Prostate gland (tissue), 2 donors: ENCODE data around the gene DKC1. TPM values are rescaled to one million over a fixed set of nuclear protein-coding genes. Genes with fewer than 3 reads are reported as not detected.

Experiments
- DNase-seq: peaks from one replicate; pipeline ENCODE4 v3.0.0-alpha.2; 2019; ENCODE audit warnings: low spot score
- H3K27ac ChIP-seq, 2 donors: fragments of 200-600 bp; sonication (generic); 2 replicates each; pipeline ENCODE4 v1.5.1; 2017 to 2019
- H3K27me3 ChIP-seq: fragments of 200-600 bp; sonication (generic); replicated peaks from 2 replicates; pipeline ENCODE4 v1.5.1; 2019; ENCODE audit not compliant: insufficient read depth
- H3K36me3 ChIP-seq, 2 donors: fragments of 200-600 bp; sonication (generic); 1 replicate in 1 of 2; 2 replicates in 1 of 2; pipeline versions ENCODE4 v1.5.1 to v1.8.1; 2017 to 2019
- H3K4me1 ChIP-seq: fragments of 200-600 bp; sonication (generic); replicated peaks from 2 replicates; pipeline ENCODE4 v1.5.1; 2019
- H3K4me3 ChIP-seq, 2 donors: fragments of 200-600 bp; sonication (generic); 2 replicates each; pipeline ENCODE4 v1.5.1; 2017 to 2019
- H3K9me3 ChIP-seq: fragments of 200-600 bp; sonication (generic); 2 replicates; pipeline ENCODE4 v1.5.1; 2017
- CTCF ChIP-seq, 4 experiments: fragments of 200-600 bp in 2 of 4; fragments of 450-650 bp in 2 of 4; sonication (generic) in 2 of 4; IDR thresholded peaks; 1 replicate in 3 of 4; 2 replicates in 1 of 4; pipeline ENCODE4 v1.5.1; 2016 to 2019; ENCODE audit warnings: antibody characterized with exemption in 4 of 4, mild to moderate bottlenecking in 2 of 4, moderate library complexity in 2 of 4
- POLR2A ChIP-seq: fragments of 450-650 bp; IDR thresholded peaks from one replicate; pipeline ENCODE4 v1.6.1; 2016; ENCODE audit warnings: antibody characterized with exemption, mild to moderate bottlenecking
- POLR2AphosphoS5 ChIP-seq: sonication (generic); formaldehyde crosslinking; IDR thresholded peaks from one replicate; pipeline ENCODE4 v1.6.1; 2017; ENCODE audit warnings: antibody characterized with exemption
- WGBS: methylation state at CpG from one replicate; pipeline ENCODE4 v1.1.5; 2018; 5-methylcytosine and 5-hydroxymethylcytosine counted together
- intact Hi-C: fragments of 100-400 bp; cut with DNase I; formaldehyde crosslinking; loops from one replicate; pipeline ENCODE4 v1.14.2; 2022
- total RNA-seq, 2 donors: library from RNA; depleted of rRNA; stranded (reverse); fragments of >200 nt; gene quantifications; one replicate each; pipeline ENCODE4 v1.1.0, GENCODE V29; 2016

Gene DKC1
- total RNA-seq, 2 donors from 2014 or later: 22.6 to 58.2 TPM

GRCh38 chrX:154775419-154776349 lies 13.0 kb downstream of the DKC1 start:
- Histone ChIP-seq H3K27me3 (no peaks in the 10 kb centered on the region), H3K27ac (no peak overlapping the region), H3K9me3 (no peaks in the 10 kb centered on the region), H3K36me3 (no peaks in the 10 kb centered on the region), H3K4me1 (no peaks in the 10 kb centered on the region), H3K4me3 (no peak overlapping the region)
- intact Hi-C loops: no loop called here
- TF ChIP-seq POLR2A (no peak), CTCF (IDR thresholded peaks at IDR 0.05) (no peak), POLR2AphosphoS5 (no peak)
- DNase-seq: no peak
- WGBS: 83% methylated on average over 14 of the region's 15 CpGs

GRCh38 chrX:154776753-154777152 lies 14.1 kb downstream of the DKC1 start:
- WGBS: 89% methylated on average over 2 of the region's 2 CpGs
- Histone ChIP-seq H3K27me3 (no peaks in the 10 kb centered on the region), H3K27ac (no peak overlapping the region), H3K9me3 (no peaks in the 10 kb centered on the region), H3K36me3 (no peaks in the 10 kb centered on the region), H3K4me1 (no peaks in the 10 kb centered on the region), H3K4me3 (no peak overlapping the region)
- intact Hi-C loops: no loop called here
- TF ChIP-seq CTCF (IDR thresholded peaks at IDR 0.05) (no peak), POLR2AphosphoS5 (no peak), POLR2A (no peak)
- no peak for DNase-seq

GRCh38 chrX:154779261-154779660 lies 16.6 kb downstream of the DKC1 start:
- Histone ChIP-seq H3K9me3 (no peaks in the 10 kb centered on the region), H3K36me3 (no peaks in the 10 kb centered on the region), H3K4me3 (no peak overlapping the region), H3K27ac (no peak overlapping the region), H3K27me3 (no peaks in the 10 kb centered on the region), H3K4me1 (no peaks in the 10 kb centered on the region)
- 96% methylated on average over 4 of the region's 4 CpGs for WGBS
- intact Hi-C loops: no loop called here
- no peak for TF ChIP-seq POLR2A
- TF ChIP-seq POLR2AphosphoS5: no peak
- TF ChIP-seq CTCF (IDR thresholded peaks at IDR 0.05): no peak
- DNase-seq: no peak

GRCh38 chrX:154780968-154781367 lies 18.3 kb downstream of the DKC1 start:
- H3K4me1 ChIP-seq: no peaks in the 10 kb centered on the region
- no peaks in the 10 kb centered on the region for H3K27me3 ChIP-seq
- no peaks in the 10 kb centered on the region for H3K36me3 ChIP-seq
- no peak for DNase-seq
- no peak overlapping the region for H3K4me3 ChIP-seq
- WGBS: 91% methylated on average over 9 of the region's 9 CpGs
- H3K9me3 ChIP-seq: no peaks in the 10 kb centered on the region
- H3K27ac ChIP-seq: no peak overlapping the region
- intact Hi-C loops: no loop called here
- TF ChIP-seq POLR2AphosphoS5: no peak
- TF ChIP-seq CTCF (IDR thresholded peaks at IDR 0.05): no peak
- TF ChIP-seq POLR2A: no peak
